ENCODE measurements around the gene HHEX.

- TF ChIP-seq CTCF (IDR thresholded peaks at IDR 0.05) (no peak), EP300 (IDR thresholded peaks at IDR 0.05) (no peak)
Observed at GRCh38 chr10:92681306-92681834, 8.4 kb upstream of the HHEX start.
